ACC112 (cell line): Measurements from ENCODE around the gene CNOT1.
A peak's percentile ranks its signal among the peaks of the same experiment; 100 is the strongest.
"Not testable (repeated sequence)": the region's sequence is repeated elsewhere in the genome, so short reads cannot be mapped to it uniquely, and the experiment has no call there.

Experiments used
- H2AFZ ChIP-seq: fragments of 200-600 bp; sonication (generic); one replicate; pipeline ENCODE4 v1.6.0; 2017; ENCODE audit warnings: antibody characterized with exemption, low read length; ENCODE audit not compliant: unreplicated experiment
- H3K27ac ChIP-seq: fragments of 200-600 bp; sonication (generic); 2 replicates; pipeline ENCODE4 v1.5.1; 2014; ENCODE audit warnings: low read depth, mild to moderate bottlenecking, antibody characterized with exemption, low read length, moderate library complexity
- H3K27me3 ChIP-seq: fragments of 200-600 bp; sonication (generic); 2 replicates; pipeline ENCODE4 v1.6.1; 2014; ENCODE audit warnings: mild to moderate bottlenecking, antibody characterized with exemption, low read length, moderate library complexity, mixed read lengths; ENCODE audit not compliant: insufficient read depth
- H3K36me3 ChIP-seq: fragments of 200-600 bp; sonication (generic); 2 replicates; pipeline ENCODE4 v1.6.1; 2016; ENCODE audit warnings: mild to moderate bottlenecking, antibody characterized with exemption, low read length, moderate library complexity, mixed read lengths; ENCODE audit not compliant: insufficient read depth
- H3K4me1 ChIP-seq: fragments of 200-600 bp; sonication (generic); one replicate; pipeline ENCODE4 v1.6.1; 2016; ENCODE audit warnings: low read length, mixed read lengths; ENCODE audit not compliant: insufficient read depth, unreplicated experiment, control insufficient read depth
- H3K4me3 ChIP-seq: fragments of 200-600 bp; sonication (generic); 2 replicates; pipeline ENCODE4 v1.5.1; 2014; ENCODE audit warnings: mild to moderate bottlenecking, low read depth, low read length
- H3K79me2 ChIP-seq: fragments of 200-600 bp; sonication (generic); one replicate; pipeline ENCODE4 v1.6.0; 2016; ENCODE audit warnings: low read length; ENCODE audit not compliant: control insufficient read depth, unreplicated experiment, insufficient read depth

CNOT1 gene

GRCh38 chr16:58582133-58582532 lies 47.5 kb downstream of the CNOT1 start:
- Histone ChIP-seq H3K4me1 (no peaks in the 10 kb centered on the region), H3K27me3 (no peaks in the 10 kb centered on the region), H3K4me3 (no peak overlapping the region), H3K27ac (no peak overlapping the region), H2AFZ (no peak overlapping the region), H3K36me3 (peaks cover 65% of the 10 kb centered on the region), H3K79me2 (peaks cover 13% of the 10 kb centered on the region)

GRCh38 chr16:58579587-58579986 lies 50.0 kb downstream of the CNOT1 start:
- peaks cover 4% of the 10 kb centered on the region for H3K79me2 ChIP-seq
- no peaks in the 10 kb centered on the region for H3K4me1 ChIP-seq
- peaks cover 60% of the 10 kb centered on the region for H3K36me3 ChIP-seq

GRCh38 chr16:58578642-58579041 lies 51.0 kb downstream of the CNOT1 start:
- peaks cover 70% of the 10 kb centered on the region for H3K36me3 ChIP-seq
- no peak overlapping the region for H3K27ac ChIP-seq
- H3K4me1 ChIP-seq, result no peaks in the 10 kb centered on the region
- no peak overlapping the region for H2AFZ ChIP-seq
- peaks cover 4% of the 10 kb centered on the region for H3K79me2 ChIP-seq
- H3K27me3 ChIP-seq, result no peaks in the 10 kb centered on the region
- no peak overlapping the region for H3K4me3 ChIP-seq

More at GRCh38 chr16:58579587-58579986, 50.0 kb downstream of the CNOT1 start:
- Histone ChIP-seq H3K27ac (no peak overlapping the region), H3K27me3 (no peaks in the 10 kb centered on the region), H2AFZ (no peak overlapping the region), H3K4me3 (no peak overlapping the region)

GRCh38 chr16:58577141-58577540 lies 52.5 kb downstream of the CNOT1 start:
- H3K27me3 ChIP-seq, result no peaks in the 10 kb centered on the region
- no peak overlapping the region for H3K27ac ChIP-seq
- H3K4me3 ChIP-seq, result no peak overlapping the region
- peaks cover 4% of the 10 kb centered on the region for H3K79me2 ChIP-seq
- H2AFZ ChIP-seq, result no peak overlapping the region
- H3K4me1 ChIP-seq, result no peaks in the 10 kb centered on the region
- H3K36me3 ChIP-seq, result peaks cover 56% of the 10 kb centered on the region

GRCh38 chr16:58574895-58575294 lies 54.7 kb downstream of the CNOT1 start:
- H2AFZ ChIP-seq, result no peak overlapping the region
- no peaks in the 10 kb centered on the region for H3K4me1 ChIP-seq
- no peak overlapping the region for H3K27ac ChIP-seq
- H3K4me3 ChIP-seq, result no peak overlapping the region
- H3K79me2 ChIP-seq, result peaks cover 5% of the 10 kb centered on the region
- H3K27me3 ChIP-seq, result no peaks in the 10 kb centered on the region
- peaks cover 46% of the 10 kb centered on the region for H3K36me3 ChIP-seq

- H3K4me1 ChIP-seq, result peaks cover 14% of the 10 kb centered on the region
- H3K27me3 ChIP-seq, H3K4me3 ChIP-seq, H2AFZ ChIP-seq, H3K27ac ChIP-seq: not testable (repeated sequence)
- peaks cover 19% of the 10 kb centered on the region for H3K79me2 ChIP-seq
- peaks cover 39% of the 10 kb centered on the region for H3K36me3 ChIP-seq
Observed at GRCh38 chr16:58565697-58566096, 63.9 kb downstream of the CNOT1 start.

GRCh38 chr16:58563775-58564174 lies 65.9 kb downstream of the CNOT1 start:
- Histone ChIP-seq H3K27me3 (no peaks in the 10 kb centered on the region), H3K4me1 (peaks cover 14% of the 10 kb centered on the region), H2AFZ (no peak overlapping the region), H3K36me3 (peaks cover 43% of the 10 kb centered on the region), H3K4me3 (no peak overlapping the region), H3K27ac (peak overlapping the region; percentile 23; the same call in 1 of the 2 replicates), H3K79me2 (peaks cover 22% of the 10 kb centered on the region)

- no peaks in the 10 kb centered on the region for H3K27me3 ChIP-seq
- H2AFZ ChIP-seq, result no peak overlapping the region
- peaks cover 46% of the 10 kb centered on the region for H3K36me3 ChIP-seq
- peaks cover 20% of the 10 kb centered on the region for H3K79me2 ChIP-seq
- peaks cover 14% of the 10 kb centered on the region for H3K4me1 ChIP-seq
- H3K27ac ChIP-seq, result peak overlapping the region; percentile 23; the same call in 1 of the 2 replicates
- no peak overlapping the region for H3K4me3 ChIP-seq
Observed at GRCh38 chr16:58563235-58563634, 66.4 kb downstream of the CNOT1 start.

- peaks cover 58% of the 10 kb centered on the region for H3K36me3 ChIP-seq
- no peaks in the 10 kb centered on the region for H3K27me3 ChIP-seq
- H3K4me1 ChIP-seq, result no peaks in the 10 kb centered on the region
- peaks cover 17% of the 10 kb centered on the region for H3K79me2 ChIP-seq
- no peak overlapping the region for H3K27ac ChIP-seq
- no peak overlapping the region for H2AFZ ChIP-seq
- no peak overlapping the region for H3K4me3 ChIP-seq
Observed at GRCh38 chr16:58556678-58557077, 72.9 kb downstream of the CNOT1 start.

GRCh38 chr16:58551496-58551895 lies 78.1 kb downstream of the CNOT1 start:
- no peaks in the 10 kb centered on the region for H3K27me3 ChIP-seq
- peaks cover 62% of the 10 kb centered on the region for H3K36me3 ChIP-seq
- no peak overlapping the region for H2AFZ ChIP-seq
- H3K27ac ChIP-seq, result no peak overlapping the region
- H3K4me1 ChIP-seq, result no peaks in the 10 kb centered on the region
- no peak overlapping the region for H3K4me3 ChIP-seq
- H3K79me2 ChIP-seq, result no peaks in the 10 kb centered on the region

GRCh38 chr16:58548378-58548777 lies 81.2 kb downstream of the CNOT1 start:
- H2AFZ ChIP-seq, result no peak overlapping the region
- H3K4me3 ChIP-seq, result no peak overlapping the region
- no peak overlapping the region for H3K27ac ChIP-seq
- H3K79me2 ChIP-seq, result no peaks in the 10 kb centered on the region
- peaks cover 56% of the 10 kb centered on the region for H3K36me3 ChIP-seq
- H3K4me1 ChIP-seq, result no peaks in the 10 kb centered on the region
- no peaks in the 10 kb centered on the region for H3K27me3 ChIP-seq
